Measurements from ENCODE around the gene PRKAR1B. TPM values are rescaled to one million over a fixed set of nuclear protein-coding genes. Genes with fewer than 3 reads are reported as not detected.

PRKAR1B gene
- total RNA-seq, 1 donor from 2014 or later = 11.8 TPM

- H3K4me1 Mint-ChIP-seq = no peaks in the 10 kb centered on the region
- H3K27me3 Mint-ChIP-seq (ENCODE audit: insufficient read depth, low read depth) = peaks cover 7% of the 10 kb centered on the region
- H2AFZ ChIP-seq (replicated peaks) = no peak overlapping the region
- no peak overlapping the region for H3K4me2 ChIP-seq
- H3K9ac ChIP-seq = no peak overlapping the region
- no peaks in the 10 kb centered on the region for H3K9me3 Mint-ChIP-seq
- H3K27me3 ChIP-seq = no peaks in the 10 kb centered on the region
- no peaks in the 10 kb centered on the region for H3F3A ChIP-seq (ENCODE audit: low read depth)
- no peak for DNase-seq (ENCODE audit: low spot score)
- no peaks in the 10 kb centered on the region for H3K79me2 ChIP-seq (ENCODE audit: low read depth)
- no peak overlapping the region for H3K27ac Mint-ChIP-seq
- H3K4me3 ChIP-seq = no peak overlapping the region
- no peaks in the 10 kb centered on the region for H3K36me3 ChIP-seq
- no peak overlapping the region for H3K27ac ChIP-seq
- H3K9me3 ChIP-seq (ENCODE audit: low read depth) = no peaks in the 10 kb centered on the region
- no peaks in the 10 kb centered on the region for H4K20me1 ChIP-seq (ENCODE audit: low read depth)
- TF ChIP-seq EZH2phosphoT487 (IDR thresholded peaks at IDR 0.05) (no peak), CTCF (IDR thresholded peaks at IDR 0.05) (no peak), EZH2 (IDR thresholded peaks at IDR 0.05) (no peak)
- no peak overlapping the region for H3K4me3 Mint-ChIP-seq
- no peaks in the 10 kb centered on the region for H3K4me1 ChIP-seq
- no peaks in the 10 kb centered on the region for H3K36me3 Mint-ChIP-seq
Measured at GRCh38 chr7:531777-532176, 195.3 kb downstream of the PRKAR1B start.

- no peak overlapping the region for H3K4me3 Mint-ChIP-seq
- no peak overlapping the region for H3K27ac Mint-ChIP-seq
Measured at GRCh38 chr7:528451-528850, 198.6 kb downstream of the PRKAR1B start.

GRCh38 chr7:527723-528122, 199.4 kb downstream of the PRKAR1B start:
- Mint-ChIP-seq H3K27me3 (ENCODE audit: insufficient read depth, low read depth) (peaks cover 31% of the 10 kb centered on the region), H3K4me3 (no peak overlapping the region), H3K9me3 (no peaks in the 10 kb centered on the region), H3K4me1 (no peaks in the 10 kb centered on the region), H3K36me3 (no peaks in the 10 kb centered on the region), H3K27ac (no peak overlapping the region)
- no peak overlapping the region for H2AFZ ChIP-seq (replicated peaks)
- TF ChIP-seq EZH2phosphoT487 (IDR thresholded peaks at IDR 0.05) (no peak), CTCF (IDR thresholded peaks at IDR 0.05) (no peak), EZH2 (IDR thresholded peaks at IDR 0.05) (no peak)
- peaks cover 32% of the 10 kb centered on the region for H3K27me3 ChIP-seq
- H3K27ac ChIP-seq = no peak overlapping the region
- H3K4me3 ChIP-seq = no peak overlapping the region
- H3K4me2 ChIP-seq = no peak overlapping the region
- peaks cover 7% of the 10 kb centered on the region for H3K4me1 ChIP-seq
- H4K20me1 ChIP-seq (ENCODE audit: low read depth) = peaks cover 10% of the 10 kb centered on the region
- H3K79me2 ChIP-seq (ENCODE audit: low read depth) = no peaks in the 10 kb centered on the region
- DNase-seq (ENCODE audit: low spot score) = no peak
- H3F3A ChIP-seq (ENCODE audit: low read depth) = peaks cover 3% of the 10 kb centered on the region
- no peaks in the 10 kb centered on the region for H3K36me3 ChIP-seq
- H3K9me3 ChIP-seq (ENCODE audit: low read depth) = no peaks in the 10 kb centered on the region
- H3K9ac ChIP-seq = no peak overlapping the region

More at GRCh38 chr7:528451-528850, 198.6 kb downstream of the PRKAR1B start:
- H3K4me1 ChIP-seq = peaks cover 4% of the 10 kb centered on the region
- H3K27ac ChIP-seq = no peak overlapping the region
- Mint-ChIP-seq H3K9me3 (no peaks in the 10 kb centered on the region), H3K27me3 (ENCODE audit: insufficient read depth, low read depth) (peaks cover 27% of the 10 kb centered on the region), H3K4me1 (no peaks in the 10 kb centered on the region), H3K36me3 (no peaks in the 10 kb centered on the region)
- no peak overlapping the region for H3K9ac ChIP-seq
- peaks cover 3% of the 10 kb centered on the region for H4K20me1 ChIP-seq (ENCODE audit: low read depth)
- no peak overlapping the region for H2AFZ ChIP-seq (replicated peaks)
- peaks cover 2% of the 10 kb centered on the region for H3F3A ChIP-seq (ENCODE audit: low read depth)
- peaks cover 25% of the 10 kb centered on the region for H3K27me3 ChIP-seq
- no peaks in the 10 kb centered on the region for H3K79me2 ChIP-seq (ENCODE audit: low read depth)
- H3K4me2 ChIP-seq = no peak overlapping the region
- TF ChIP-seq CTCF (IDR thresholded peaks at IDR 0.05) = no peak
- TF ChIP-seq EZH2 (IDR thresholded peaks at IDR 0.05) = no peak
- no peak for TF ChIP-seq EZH2phosphoT487 (IDR thresholded peaks at IDR 0.05)
- no peaks in the 10 kb centered on the region for H3K9me3 ChIP-seq (ENCODE audit: low read depth)
- H3K36me3 ChIP-seq = no peaks in the 10 kb centered on the region
- H3K4me3 ChIP-seq = no peak overlapping the region
- DNase-seq (ENCODE audit: low spot score) = no peak
